CD1c-positive myeloid dendritic cell (primary cell): Measurements from ENCODE around the gene TSKS.
"Not testable (repeated sequence)": the region's sequence is repeated elsewhere in the genome, so short reads cannot be mapped to it uniquely, and the experiment has no call there.

ENCODE experiments used
- DNase-seq: peaks from one replicate; pipeline ENCODE4 v3.0.0-alpha.2; 2016; ENCODE audit errors: extremely low spot score

Gene TSKS

DNA sequence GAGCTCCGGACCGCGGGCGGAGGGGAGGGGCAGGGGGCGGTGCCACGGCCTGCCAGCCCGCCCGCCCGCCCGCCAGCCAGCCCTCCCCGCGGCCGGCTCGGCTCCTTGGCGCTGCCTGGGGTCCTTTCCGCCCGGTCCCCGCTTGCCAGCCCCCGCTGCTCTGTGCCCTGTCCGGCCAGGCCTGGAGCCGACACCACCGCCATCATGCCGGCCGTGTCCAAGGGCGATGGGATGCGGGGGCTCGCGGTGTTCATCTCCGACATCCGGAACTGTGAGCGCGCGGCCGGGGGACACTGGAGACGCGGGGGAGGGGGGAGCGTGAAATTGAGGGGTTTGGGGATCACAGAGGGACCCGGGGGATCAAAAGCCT is 3.8 kb upstream of the TSKS start, which contains the start of gene AP2A1:
Gene AP2A1 (plus strand): TSS at position 72 of the 370 bp plus-strand sequence. CDS start 133 bp downstream, at position 205.
- no peak for DNase-seq

DNA sequence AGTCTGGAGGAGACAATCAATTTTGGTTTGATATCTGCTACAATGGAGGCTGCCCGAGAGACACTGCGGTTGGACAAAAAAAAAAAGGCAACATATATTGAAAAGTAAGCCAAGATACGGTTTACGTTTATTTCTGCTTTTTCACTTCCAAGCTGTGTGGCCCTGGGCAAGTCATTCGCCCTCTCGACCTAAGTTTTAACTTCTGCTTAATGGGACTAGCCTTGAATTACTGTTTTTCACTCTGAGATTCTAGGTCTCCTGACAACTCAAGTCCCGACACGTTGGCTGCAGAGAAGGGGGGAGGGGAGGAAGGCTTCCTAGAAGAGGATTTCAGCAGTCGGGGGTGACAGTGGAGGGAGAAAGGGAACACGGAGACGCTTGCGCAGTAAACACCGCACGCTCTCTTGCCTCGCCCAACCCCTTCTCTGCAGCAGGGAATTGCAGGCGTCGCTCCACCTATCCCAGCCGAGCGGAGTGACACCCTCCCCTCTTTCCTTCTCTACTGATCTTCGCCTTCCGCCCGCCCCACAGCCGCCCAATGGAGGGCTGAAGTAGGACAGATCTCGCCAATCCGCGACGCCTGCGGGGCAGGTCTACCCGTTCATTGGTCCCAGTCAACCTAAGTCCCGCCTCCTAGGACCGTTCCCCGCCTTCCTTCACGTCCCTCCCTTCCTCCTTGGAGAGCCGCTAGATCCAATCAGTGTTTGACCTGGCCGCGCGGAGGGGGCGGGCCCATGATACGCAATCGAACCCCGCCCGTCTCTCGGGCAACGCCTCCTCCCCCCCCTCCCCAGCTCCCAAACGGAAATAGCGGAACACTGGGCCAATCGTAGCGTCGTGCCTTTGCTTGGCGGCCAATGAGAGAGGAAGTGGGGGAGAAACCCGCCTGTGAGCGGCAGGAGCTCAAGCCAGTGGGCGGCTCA is 3.2 kb upstream of the TSKS start:
- peak; percentile 99 for DNase-seq

DNA sequence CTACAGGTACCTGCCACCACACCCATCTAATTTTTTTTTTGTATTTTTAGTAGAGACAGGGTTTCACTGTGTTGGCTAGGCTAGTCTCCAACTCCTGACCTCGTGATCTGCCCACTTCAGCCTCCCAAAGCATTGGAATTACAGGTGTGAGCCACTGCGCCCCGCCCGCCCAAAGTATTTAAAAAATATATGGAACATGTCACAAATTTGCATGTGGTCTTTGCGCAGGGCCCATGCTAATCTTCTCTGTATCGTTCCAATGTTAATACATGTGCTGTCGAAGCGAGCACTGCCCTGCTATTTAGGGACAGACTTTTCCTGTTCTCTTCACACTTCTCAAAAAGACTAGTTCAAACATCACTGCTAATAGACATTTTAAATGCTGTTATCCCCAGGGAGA is 1.2 kb upstream of the TSKS start:
- no peak for DNase-seq

DNA sequence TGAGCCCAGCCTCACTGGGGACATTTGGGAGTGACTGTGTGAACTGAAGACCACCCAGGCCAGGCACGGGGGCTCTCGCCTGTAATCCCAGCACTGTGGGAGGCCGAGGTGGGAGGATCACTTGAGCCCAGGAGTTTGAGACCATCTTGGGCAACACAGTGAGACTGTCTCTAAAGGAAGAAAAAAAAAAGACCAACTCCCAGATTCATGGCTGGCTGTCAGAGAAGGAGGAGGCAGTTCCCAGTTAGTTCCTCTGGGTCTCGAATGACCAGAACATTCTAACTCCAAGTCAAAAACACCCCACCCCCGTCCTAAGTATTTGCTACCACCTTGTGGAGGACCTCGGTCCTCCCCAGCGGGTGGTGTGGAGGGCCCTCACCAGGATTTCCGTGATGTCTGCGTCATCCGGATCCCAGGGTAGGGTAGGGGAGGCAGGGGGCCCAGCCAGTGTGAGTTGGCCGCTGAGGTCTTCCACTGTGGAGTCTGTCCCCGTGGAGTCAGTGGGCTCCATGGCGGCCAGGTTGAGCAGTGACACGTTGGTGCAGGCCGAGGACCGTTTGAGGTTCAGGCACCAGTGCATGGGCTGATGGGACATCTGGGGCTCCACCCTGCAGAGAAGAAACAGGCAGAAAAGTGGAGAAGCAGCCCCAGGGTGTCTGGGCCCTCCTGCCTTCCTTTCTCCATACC is 1.3 kb downstream of the TSKS start:
- no peak for DNase-seq

DNA sequence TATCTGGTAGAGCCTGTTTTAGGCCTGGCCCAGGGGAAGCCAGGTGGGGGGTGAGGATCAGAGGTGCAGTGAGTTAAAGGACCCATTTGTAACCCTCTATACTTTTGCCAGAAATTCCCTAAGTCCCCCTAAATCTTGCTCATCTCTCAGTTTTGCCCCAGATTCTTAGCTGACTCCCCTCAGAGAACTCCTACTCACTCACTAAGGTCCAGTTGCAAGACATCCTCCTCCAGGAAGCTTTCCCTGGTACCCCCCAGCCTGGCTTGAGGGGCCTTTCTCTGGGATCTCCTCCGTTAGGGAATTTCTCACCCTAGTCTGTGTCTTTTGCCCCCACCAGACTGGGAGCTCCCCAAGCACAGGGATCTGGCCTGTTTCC is 1.9 kb downstream of the TSKS start:
- no peak for DNase-seq

DNA sequence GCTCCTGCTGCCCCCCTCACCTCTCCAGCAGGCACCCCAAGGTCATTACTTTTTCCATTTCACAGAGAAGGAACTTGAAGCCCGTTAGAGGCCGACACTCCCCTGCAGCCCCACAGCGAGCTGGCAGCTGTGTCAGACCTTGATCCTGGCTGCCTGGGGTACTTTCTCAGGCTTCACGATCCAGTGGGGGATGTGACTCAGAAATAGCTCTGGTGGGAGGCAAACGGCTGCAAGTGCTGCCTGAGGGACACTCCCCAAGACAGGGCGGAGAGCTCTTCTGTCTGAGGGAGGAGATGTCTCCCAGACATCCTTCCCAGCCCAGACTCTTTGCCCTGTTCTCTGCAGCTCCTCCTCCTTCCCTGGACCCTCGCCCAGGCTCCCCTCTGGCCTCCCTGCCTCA is 4.8 kb downstream of the TSKS start:
- DNase-seq: no peak

DNA sequence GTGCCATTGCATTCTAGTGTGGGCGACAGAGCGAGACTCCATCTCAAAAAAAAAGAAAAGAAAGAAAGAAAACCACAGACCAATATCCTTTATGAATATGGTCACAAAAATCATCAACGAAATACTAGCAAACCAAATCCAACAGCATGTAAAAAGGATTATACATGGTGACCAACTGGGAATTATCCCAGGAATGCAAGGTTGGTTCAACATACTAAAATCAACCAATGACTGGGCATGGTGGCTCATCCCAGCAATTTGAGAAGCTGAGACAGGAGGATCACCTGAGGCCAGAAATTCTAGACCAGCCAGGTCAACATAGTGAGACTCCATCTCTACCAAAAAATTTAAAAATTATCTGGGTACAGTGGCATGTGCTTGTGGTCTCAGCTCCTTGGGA is 7.2 kb downstream of the TSKS start:
- DNase-seq: no peak

DNA sequence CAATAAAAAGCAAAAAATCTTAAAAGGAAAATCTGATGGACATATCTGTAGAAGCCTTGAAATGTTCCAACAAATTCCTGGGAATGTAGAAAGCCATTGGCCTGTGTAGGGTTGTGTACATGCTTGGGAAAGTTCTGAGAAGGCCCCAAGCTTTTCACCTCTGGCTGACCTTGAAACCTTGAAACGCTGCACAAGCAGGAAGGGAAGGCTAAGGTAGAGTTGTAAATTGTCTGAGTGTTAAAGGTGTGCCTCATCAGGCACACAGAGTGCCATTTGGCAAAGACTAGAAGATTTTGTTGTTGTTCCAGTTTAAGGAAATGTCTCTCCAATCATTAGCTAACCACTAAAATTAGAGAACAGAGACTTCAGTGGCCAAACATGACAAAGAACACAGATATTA is 10.4 kb downstream of the TSKS start:
- no peak for DNase-seq

DNA sequence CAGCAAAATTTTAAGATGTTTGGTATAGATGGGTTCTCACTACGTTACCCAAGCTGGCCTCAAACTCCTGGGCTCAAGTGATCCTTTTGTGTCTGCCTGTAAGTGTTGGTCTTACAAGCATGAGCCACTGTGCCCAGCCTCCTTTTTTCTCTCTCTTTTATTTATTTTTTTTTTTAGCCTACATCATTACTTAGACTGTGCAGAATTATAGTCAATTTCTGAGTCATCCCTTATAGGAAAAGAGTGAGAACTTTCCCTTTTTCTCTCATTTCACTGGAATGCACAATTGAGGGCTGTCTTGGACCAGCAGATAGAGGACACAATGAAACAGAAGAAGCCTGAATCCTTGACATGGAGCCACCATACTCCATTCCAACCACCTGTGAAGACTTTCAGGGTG is 13.3 kb downstream of the TSKS start:
- no peak for DNase-seq

DNA sequence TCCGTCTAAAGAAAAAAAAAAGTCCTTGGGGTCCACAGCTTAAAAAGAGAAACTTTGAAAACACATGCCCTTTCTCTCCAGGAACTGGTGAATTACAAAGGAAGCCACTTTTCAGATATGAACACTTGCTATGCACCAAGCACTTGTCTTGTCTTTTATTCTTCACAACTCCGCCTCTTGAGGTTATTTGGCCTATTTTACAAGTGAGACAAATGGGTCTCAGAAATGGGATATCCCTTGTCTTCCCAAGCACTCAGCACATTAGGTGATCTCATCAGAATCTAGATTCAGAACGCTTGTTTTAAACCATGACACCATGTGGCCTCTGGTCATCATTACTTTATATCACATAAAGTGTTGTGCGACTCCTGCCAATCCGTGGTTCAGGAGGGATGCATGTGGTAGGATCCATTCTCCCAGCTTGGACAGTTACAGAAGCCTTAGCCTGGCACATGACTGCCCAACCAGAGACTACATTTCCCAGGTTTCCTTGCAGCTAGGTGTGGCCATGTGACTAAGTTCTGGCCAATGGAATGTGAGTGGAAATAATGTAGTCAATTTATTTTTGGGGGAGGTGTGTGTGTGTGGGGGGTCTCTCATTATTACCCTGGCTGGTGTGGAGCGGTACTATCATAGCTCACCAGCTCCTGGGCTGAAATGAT is 13.9 kb downstream of the TSKS start:
- peak; percentile 10 for DNase-seq

DNA sequence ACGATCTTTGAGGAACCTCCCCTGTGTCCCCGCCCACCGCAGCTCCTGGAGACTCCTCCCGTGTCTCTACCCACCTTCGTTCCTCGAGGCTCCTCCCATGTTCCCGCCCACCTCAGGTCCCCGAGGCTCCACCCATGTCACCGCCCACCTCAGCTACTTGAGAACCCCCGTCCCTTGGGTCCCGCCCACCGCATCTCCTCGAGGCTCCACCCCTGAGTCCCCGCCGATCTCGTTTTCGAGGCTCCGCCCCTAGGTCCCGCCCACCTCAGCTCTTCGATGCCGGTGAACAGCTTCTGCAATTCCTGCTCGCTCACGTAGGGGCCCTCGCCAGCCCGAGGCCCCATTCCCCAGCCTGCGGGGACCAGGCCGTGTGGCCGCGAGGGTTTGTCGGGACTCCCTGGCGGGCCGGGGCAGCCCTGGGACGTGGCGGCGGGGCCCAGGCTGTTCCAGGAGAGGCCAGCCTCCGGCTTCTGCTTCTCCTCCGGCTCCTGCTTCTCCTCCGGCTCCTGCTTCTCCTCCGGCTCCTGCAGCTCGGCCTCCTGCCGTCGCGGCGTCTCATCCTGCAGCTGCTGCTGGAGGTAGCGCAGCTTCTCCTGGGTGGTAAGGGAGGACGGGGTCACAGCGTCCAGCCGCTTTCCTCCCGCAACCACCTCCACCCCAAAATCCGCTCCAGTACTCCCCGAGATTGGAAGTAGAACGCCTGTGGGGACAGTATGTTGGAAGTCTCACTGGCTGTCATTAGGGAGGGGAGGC is 16.7 kb downstream of the TSKS start:
- peak; percentile 82 for DNase-seq

DNA sequence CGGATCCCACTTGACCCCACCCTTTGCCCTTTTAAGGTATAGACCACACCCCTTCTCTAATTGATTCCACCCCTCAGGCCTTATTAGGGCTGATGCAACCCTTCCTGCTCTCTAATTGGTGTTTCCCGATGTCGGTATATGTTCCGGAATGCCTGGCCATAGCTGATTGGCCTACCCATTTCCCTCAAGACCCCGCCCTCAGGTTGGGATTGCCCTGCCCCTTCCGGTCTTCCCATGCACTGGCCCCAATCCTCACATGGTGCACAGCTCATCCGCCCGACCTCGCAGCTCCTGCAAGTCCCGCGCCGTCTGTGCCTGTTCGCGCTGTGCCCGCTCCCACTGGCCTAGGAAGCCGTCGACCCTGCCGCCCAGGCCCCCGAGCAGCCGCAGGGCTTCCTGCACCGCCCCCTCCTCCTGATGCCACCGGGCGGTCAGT is 18.1 kb downstream of the TSKS start:
- DNase-seq: no peak

DNA sequence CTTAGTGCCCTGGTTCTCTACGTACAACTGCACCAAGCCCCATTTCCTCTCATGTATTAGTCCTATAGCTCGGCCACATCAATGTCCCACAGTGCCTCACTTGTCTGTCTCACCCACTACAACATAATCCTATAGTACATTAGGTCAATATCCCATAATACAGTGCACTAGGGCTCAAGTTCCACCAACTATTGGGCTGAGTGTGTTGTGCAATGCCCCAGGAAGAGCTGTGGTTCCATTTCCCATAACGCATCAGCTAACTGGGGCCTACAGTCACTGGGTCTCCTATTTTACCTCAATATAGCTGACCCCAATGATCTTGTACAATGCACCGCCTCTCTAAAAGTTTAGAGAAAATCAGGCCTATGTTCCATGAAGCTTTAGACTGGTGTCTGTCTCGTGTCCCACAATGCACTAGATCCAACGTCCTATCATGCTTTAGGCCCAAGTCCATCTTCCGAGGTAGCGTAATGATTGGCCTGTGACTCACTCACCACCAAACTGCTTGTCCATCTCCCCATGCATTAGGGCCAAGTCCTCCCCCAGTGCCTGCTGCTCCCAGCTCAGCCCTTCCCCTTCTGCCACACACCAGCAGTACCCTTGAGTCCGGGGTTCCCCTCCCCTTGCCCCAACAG is 21.8 kb downstream of the TSKS start:
- peak; percentile 6 for DNase-seq

DNA sequence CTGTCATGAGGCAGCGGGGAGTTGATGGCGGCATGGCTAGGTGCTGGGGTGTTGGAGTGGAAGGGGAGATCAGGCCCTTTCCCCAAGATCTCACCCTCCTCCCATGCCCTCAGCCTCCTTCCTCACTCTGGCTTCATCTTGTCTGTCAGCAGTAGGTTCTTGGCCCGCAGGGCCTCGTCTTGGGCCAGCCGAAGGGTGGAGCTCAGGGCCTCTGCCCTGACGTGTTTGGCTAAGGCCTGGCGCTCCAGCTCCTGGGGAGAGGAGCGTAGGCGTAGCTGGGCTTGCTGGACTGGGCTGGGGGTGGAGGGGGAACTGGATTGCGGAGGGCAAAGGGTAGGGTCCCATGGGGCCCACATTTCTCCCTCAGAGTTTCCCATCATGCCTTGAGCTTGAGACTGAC is 23.2 kb downstream of the TSKS start:
- DNase-seq: no peak

DNA sequence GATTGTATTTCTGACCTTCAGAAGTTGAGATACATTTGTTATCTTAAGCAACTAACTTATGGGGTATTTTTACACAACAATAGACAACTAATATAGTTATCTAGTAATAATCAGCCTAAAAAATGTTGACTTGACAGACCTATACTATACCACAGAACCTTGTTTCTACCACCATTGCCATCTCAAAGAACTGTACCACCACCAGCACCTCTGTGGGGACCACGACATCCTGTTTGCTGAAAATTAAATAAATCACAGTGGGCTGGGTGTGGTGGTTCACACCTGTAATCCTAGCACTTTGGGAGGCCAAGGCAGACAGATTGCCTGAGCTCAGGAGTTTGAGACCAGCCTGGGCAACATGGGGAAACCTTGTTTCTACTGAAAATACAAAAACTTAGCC is 24.0 kb downstream of the TSKS start:
- no peak for DNase-seq

DNA sequence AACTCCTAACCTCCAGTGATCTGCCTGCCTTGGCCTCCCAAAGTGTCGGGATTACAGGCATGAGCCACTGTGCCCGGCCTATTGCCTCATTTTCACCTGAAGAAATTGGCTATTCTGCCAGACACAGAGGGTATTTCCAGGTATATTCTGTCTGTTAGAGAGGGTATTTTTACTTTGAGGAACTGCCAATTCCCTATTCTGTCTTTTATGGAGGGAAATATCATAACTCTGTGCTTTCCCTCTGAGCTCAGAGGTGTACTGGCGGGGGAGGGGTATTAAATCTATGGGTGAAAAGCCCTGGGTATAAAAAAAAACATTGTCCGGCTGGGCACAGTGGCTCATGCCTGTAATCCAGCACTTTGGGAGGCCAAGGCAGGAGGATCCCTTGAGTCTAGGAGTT is 24.8 kb downstream of the TSKS start:
- no peak for DNase-seq

DNA sequence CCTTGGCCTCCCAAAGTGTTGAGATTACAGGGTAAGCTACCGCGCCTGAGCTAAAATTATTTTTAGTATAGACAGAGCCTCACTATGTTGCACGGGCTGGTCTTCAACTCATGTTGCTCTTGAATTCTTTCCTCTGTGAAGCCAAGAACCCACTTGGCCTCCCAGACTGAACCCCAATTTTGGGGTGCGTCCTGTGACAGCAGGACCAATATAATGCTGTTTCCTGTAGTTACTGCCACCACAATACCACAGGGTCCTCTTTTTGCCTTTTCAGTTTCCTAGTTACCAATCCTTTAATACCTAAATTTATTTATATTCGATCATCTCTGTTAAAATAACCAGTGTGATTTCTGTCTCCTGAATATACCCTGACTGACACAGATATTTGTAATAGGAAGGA is 32.9 kb downstream of the TSKS start:
- no peak for DNase-seq

DNA sequence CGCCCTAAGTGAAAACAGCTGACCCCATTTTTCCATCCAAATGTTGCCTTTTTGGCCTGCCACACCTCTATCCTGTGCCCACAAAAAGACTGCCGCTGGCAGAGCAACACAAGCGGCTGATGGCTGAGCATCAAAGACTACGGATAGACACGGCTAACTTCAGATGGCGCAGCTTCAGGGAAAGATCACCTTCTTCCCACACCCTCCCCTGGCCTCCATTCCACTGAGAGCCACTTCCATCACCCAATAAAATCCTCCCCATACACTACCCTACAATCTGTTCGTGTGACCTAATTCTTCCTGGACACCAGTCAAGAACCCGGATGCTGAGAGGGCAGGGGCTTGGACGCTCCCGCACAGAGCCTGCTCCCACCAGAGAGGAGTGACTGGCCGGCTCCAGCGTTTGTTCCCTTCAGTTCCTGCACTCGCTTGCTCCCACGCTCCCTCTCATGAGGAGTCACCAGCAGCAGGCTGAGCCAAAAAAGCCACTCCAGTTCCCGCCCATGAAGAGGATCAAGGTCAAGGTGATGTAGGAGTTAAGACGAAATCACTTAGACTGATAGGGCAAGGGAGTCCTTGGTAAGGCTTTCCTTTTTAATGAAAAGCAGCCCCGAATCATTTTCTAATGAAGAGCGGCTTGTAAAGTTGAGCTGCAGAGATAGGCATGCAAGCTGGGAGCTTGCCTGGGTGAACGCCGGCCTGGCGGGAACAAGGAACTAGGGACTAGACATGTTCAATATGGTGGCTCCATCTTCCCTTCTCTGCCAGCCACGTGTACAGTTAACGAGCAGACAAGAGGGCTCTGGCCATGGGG is 35.7 kb downstream of the TSKS start:
- DNase-seq: no peak

DNA sequence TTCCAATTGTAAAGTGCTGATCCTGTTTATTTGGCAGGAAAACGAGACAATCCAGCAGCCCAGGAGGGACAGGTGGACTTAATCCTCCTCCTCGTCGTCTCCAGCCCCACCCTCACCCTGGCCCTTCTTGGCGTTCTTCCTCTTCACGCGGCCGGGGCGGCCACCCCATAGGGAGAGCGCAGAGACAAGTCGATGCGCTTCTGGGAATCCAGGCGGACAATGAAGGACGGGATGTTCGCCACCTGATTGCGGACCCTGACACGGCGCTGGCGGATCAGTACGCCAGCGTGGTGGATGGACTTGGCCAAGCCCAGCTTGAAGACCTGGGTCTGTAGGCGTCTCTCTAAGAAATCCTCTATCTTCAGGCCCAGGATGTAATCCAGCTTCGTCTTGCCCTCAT is 43.7 kb downstream of the TSKS start:
- DNase-seq: not testable (repeated sequence)

DNA sequence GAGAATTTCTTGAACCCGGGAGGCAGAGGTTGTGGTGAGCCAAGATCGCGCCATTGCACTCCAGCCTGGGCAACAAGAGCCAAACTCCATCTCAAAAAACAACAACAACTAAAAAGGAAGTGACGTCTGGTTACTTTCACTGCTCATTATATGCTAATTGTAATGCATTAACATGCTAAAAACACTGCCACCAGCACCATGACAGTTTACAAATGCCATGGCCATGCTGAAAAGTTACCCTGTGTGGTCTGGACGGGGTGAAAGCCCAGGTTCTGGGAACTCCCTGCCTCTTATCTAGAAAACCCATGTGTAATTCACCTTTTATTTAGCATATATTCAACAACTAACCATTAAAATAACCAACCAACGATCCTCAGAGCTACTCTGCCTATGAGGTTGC is 44.1 kb downstream of the TSKS start:
- DNase-seq: no peak

DNA sequence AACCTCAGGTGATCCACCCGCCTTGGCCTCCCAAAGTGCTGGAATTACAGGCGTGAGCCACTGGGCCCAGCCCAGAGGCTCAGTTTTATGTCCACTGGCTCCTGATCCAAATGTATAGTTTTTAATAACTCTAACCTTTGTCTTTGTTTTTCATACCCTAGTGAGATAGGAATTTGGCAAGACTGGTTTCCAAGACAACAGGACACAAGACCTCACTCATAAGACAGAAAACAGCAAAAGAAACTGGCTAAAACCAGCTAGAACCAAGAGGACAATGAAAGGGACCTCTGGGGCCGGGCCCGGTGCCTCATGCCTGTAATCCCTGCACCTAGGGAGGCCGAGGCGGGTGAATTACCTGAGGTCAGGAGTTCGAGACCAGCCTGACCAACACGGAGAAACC is 44.6 kb downstream of the TSKS start:
- DNase-seq: no peak
